Smooth muscle cell (in vitro differentiated cells): ENCODE results near the gene B3GNT7. TPM values are rescaled to one million over a fixed set of nuclear protein-coding genes. Genes with fewer than 3 reads are reported as not detected.

ENCODE experiments used
- DNase-seq: peaks from one replicate; lab custom pipeline; 2025; ENCODE audit not compliant: unreplicated experiment; lab: John Stamatoyannopoulos, UW
- H2AFZ ChIP-seq: fragments of 200-600 bp; sonication (generic); 2 replicates; pipeline ENCODE4 v1.6.0; 2016; ENCODE audit warnings: antibody characterized with exemption, low read depth, mild to moderate bottlenecking
- H3F3A ChIP-seq: fragments of 200-600 bp; sonication (generic); 2 replicates; pipeline ENCODE4 v1.6.0; 2017; ENCODE audit warnings: antibody characterized with exemption, low read depth
- H3K27ac ChIP-seq: fragments of 200-600 bp; sonication (generic); 2 replicates; pipeline ENCODE4 v1.5.1; 2016; ENCODE audit warnings: low read depth, mild to moderate bottlenecking
- H3K27me3 ChIP-seq: fragments of 200-600 bp; sonication (generic); 2 replicates; pipeline ENCODE4 v1.6.1; 2016; ENCODE audit warnings: low read depth, mild to moderate bottlenecking
- H3K36me3 ChIP-seq: fragments of 200-600 bp; sonication (generic); 2 replicates; pipeline ENCODE4 v1.5.1; 2016; ENCODE audit warnings: low read depth
- H3K4me1 ChIP-seq: fragments of 200-600 bp; sonication (generic); 2 replicates; pipeline ENCODE4 v1.5.1; 2016; ENCODE audit warnings: low read depth
- H3K4me2 ChIP-seq: fragments of 200-600 bp; sonication (generic); 2 replicates; pipeline ENCODE4 v1.6.0; 2016; ENCODE audit warnings: mild to moderate bottlenecking
- H3K4me3 ChIP-seq: fragments of 200-600 bp; sonication (generic); 2 replicates; pipeline ENCODE4 v1.5.1; 2016; ENCODE audit warnings: mild to moderate bottlenecking
- H3K79me2 ChIP-seq: fragments of 200-600 bp; sonication (generic); 2 replicates; pipeline ENCODE4 v1.6.0; 2016; ENCODE audit warnings: low read depth, mild to moderate bottlenecking
- H3K9ac ChIP-seq: fragments of 200-600 bp; sonication (generic); 2 replicates; pipeline ENCODE4 v1.6.0; 2016; ENCODE audit warnings: low read depth
- H3K9me3 ChIP-seq: fragments of 200-600 bp; sonication (generic); replicated peaks from 2 replicates; pipeline ENCODE4 v1.5.1; 2016; ENCODE audit warnings: low read depth
- H4K20me1 ChIP-seq: fragments of 200-600 bp; sonication (generic); 2 replicates; pipeline ENCODE4 v1.6.0; 2016; ENCODE audit warnings: low read depth
- WGBS: methylation state at CpG from one replicate; pipeline ENCODE4 v1.1.7; 2016; ENCODE audit warnings: low lambda C conversion rate; 5-methylcytosine and 5-hydroxymethylcytosine counted together
- polyA plus RNA-seq: library from polyadenylated mRNA; unstranded; fragments of >200 nt; fragmentation: Nextera tagmentation; extraction: Ambion mirVana; gene quantifications from 2 replicates; pipeline ENCODE4 v1.2.1, GENCODE V29; 2016
- total RNA-seq: library from RNA; depleted of rRNA; stranded (reverse); fragments of >200 nt; gene quantifications from 2 replicates; pipeline ENCODE4 v1.2.3, GENCODE V29; 2014
- TF ChIP-seq, protein P1 (sequence below): fragments of 200-600 bp; sonication (generic); IDR thresholded peaks from 2 replicates; pipeline ENCODE4 v1.5.1; 2017; ENCODE audit warnings: borderline replicate concordance, mild to moderate bottlenecking, antibody characterized with exemption; ENCODE audit not compliant: insufficient read depth, poor library complexity, severe bottlenecking

Gene B3GNT7
- total and polyA plus RNA-seq, 2 experiments from 2014 or later, result 0.62 to 0.85 TPM

DNA sequence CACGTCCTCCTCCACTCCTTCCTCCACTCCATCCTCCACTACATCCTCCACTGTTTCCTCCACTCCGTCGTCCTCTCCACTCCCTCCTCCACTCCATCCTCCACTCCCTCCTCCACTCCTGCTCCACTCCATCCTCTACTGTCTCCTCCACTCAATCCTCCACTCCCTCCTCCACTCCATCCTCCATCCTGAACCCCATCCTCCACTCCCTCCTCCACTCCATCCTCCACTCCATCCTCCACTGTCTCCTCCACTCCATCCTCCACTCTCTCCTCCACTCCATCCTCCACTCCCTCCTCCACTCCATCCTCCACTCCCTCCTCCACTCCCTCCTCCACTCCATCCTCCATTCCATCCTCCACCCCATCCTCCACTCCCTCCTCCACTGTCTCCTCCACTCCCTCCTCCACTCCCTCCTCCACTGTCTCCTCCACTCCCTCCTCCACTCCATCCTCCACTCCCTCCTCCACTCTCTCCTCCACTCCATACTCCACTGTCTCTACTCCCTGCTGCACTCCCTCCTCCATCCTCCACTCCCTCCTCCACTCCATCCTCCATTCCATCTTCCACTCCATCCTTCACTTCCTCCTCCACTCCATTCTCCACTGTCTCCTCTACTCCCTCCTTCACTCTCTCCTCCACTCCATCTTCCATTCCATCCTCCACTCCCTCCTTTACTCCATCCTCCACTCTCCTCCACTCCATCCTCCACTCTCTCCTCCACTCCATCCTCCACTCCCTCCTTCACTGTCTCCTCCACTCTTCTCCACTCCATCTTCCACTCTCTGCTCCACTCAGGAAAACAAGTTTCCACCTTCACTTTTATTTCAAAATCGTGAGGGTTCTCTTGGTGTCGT lies 14.3 kb upstream of the B3GNT7 start:
- no peaks in the 10 kb centered on the region for H4K20me1 ChIP-seq
- H3K27me3 ChIP-seq, result peaks cover 5% of the 10 kb centered on the region
- TF ChIP-seq, protein P1, sequence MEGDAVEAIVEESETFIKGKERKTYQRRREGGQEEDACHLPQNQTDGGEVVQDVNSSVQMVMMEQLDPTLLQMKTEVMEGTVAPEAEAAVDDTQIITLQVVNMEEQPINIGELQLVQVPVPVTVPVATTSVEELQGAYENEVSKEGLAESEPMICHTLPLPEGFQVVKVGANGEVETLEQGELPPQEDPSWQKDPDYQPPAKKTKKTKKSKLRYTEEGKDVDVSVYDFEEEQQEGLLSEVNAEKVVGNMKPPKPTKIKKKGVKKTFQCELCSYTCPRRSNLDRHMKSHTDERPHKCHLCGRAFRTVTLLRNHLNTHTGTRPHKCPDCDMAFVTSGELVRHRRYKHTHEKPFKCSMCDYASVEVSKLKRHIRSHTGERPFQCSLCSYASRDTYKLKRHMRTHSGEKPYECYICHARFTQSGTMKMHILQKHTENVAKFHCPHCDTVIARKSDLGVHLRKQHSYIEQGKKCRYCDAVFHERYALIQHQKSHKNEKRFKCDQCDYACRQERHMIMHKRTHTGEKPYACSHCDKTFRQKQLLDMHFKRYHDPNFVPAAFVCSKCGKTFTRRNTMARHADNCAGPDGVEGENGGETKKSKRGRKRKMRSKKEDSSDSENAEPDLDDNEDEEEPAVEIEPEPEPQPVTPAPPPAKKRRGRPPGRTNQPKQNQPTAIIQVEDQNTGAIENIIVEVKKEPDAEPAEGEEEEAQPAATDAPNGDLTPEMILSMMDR, result no peak
- WGBS, result 95% methylated on average over 3 of the region's 5 CpGs
- no peak overlapping the region for H3K27ac ChIP-seq
- H3K4me2 ChIP-seq, result no peak overlapping the region
- H3K4me1 ChIP-seq, result no peaks in the 10 kb centered on the region
- no peaks in the 10 kb centered on the region for H3K36me3 ChIP-seq
- DNase-seq, result no peak
- H3K79me2 ChIP-seq, result no peaks in the 10 kb centered on the region
- H3F3A ChIP-seq, result no peaks in the 10 kb centered on the region
- no peaks in the 10 kb centered on the region for H3K9me3 ChIP-seq
- H2AFZ ChIP-seq, result no peak overlapping the region
- H3K4me3 ChIP-seq, result no peak overlapping the region
- no peak overlapping the region for H3K9ac ChIP-seq

DNA sequence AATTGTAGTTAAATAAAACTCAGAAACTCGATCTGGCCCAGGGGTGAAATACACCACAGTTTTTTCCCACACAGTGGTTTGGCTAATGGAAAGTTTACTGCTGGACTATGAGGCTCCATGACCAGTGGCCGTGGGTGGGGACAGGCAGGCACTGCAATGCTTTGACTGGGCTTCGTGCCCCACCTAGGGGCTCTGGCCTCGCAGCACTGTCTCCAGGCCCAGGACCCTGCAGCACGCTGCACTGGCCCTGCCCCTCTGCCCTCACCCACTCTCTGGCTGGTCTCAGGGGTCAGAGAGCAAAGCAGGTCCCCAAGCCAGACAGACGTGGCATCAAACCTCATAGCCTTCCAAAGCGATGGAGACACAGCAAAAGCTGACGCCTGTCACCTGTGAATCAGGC lies 13.4 kb upstream of the B3GNT7 start:
- no peak overlapping the region for H3K27ac ChIP-seq
- H3F3A ChIP-seq, result no peaks in the 10 kb centered on the region
- H3K4me1 ChIP-seq, result no peaks in the 10 kb centered on the region
- no peaks in the 10 kb centered on the region for H4K20me1 ChIP-seq
- TF ChIP-seq, protein P1, result no peak
- no peaks in the 10 kb centered on the region for H3K27me3 ChIP-seq
- H3K4me3 ChIP-seq, result no peak overlapping the region
- H3K9me3 ChIP-seq, result no peaks in the 10 kb centered on the region
- DNase-seq, result no peak
- WGBS, result 88% methylated on average over 8 of the region's 8 CpGs
- H3K4me2 ChIP-seq, result no peak overlapping the region
- H3K9ac ChIP-seq, result no peak overlapping the region
- H3K36me3 ChIP-seq, result no peaks in the 10 kb centered on the region
- H2AFZ ChIP-seq, result no peak overlapping the region
- H3K79me2 ChIP-seq, result no peaks in the 10 kb centered on the region

DNA sequence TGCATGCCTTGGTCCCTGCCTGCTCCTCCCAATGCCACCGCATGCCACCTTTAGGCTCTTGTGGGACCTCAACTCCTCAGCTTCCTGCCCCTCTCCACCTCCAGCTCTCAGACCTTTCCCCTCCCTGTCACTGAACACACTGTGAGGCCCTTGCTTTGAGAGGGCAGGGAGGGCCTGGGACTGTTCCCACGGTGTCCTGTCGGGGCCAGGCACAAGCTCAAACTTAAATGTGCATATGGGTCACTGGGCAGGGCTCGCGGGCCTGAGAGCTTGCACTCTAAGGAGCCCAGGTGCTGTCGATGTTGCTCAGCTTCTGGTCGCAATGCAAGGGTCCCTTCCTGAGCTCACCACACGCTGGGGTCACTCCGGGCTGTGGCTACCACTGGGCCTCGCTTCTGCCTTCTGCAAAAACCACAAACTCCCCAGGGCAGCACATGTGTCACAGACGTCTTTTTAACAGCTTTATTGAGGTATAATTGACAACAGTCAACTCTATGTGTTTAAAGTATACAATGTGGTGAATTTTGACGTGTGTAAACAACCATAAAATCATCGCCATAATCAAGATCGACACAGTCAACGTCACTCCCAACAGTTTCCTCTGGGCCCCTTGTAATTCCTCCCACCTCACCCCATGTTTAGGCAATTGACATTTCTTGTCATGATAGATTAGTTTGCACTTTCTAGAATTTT lies 11.9 kb upstream of the B3GNT7 start:
- 71% methylated on average over 15 of the region's 15 CpGs for WGBS
- H3K4me3 ChIP-seq, result no peak overlapping the region
- H3K9me3 ChIP-seq, result no peaks in the 10 kb centered on the region
- H3K36me3 ChIP-seq, result no peaks in the 10 kb centered on the region
- H3K27me3 ChIP-seq, result no peaks in the 10 kb centered on the region
- no peaks in the 10 kb centered on the region for H3F3A ChIP-seq
- TF ChIP-seq, protein P1, result no peak
- no peaks in the 10 kb centered on the region for H3K79me2 ChIP-seq
- no peaks in the 10 kb centered on the region for H4K20me1 ChIP-seq
- H2AFZ ChIP-seq, result no peak overlapping the region
- H3K9ac ChIP-seq, result no peak overlapping the region
- no peak overlapping the region for H3K4me2 ChIP-seq
- no peak overlapping the region for H3K27ac ChIP-seq
- no peak for DNase-seq
- no peaks in the 10 kb centered on the region for H3K4me1 ChIP-seq
